Activated CD8-positive, alpha-beta memory T cell treated with anti-CD3 and anti-CD28 coated beads for 36 hours (primary cell): Measurements from ENCODE around the gene ASB18. TPM values are rescaled to one million over a fixed set of nuclear protein-coding genes. Genes with fewer than 3 reads are reported as not detected.
"Not testable (repeated sequence)": the region's sequence is repeated elsewhere in the genome, so short reads cannot be mapped to it uniquely, and the experiment has no call there.

Source experiments
- CTCF ChIA-PET: fragments of 350-600 bp; sonication (Branson Sonifier 250); formaldehyde crosslinking; loops from one replicate; lab custom pipeline; 2021; ENCODE audit warnings: antibody characterized with exemption; lab: Charles Lee
- POLR2A ChIA-PET: fragments of 350-600 bp; sonication (Branson Sonifier 250); formaldehyde crosslinking; loops from one replicate; lab custom pipeline; 2021; ENCODE audit warnings: antibody characterized with exemption; lab: Charles Lee
- total RNA-seq, 2 experiments: library from RNA; stranded (reverse); gene quantifications; one replicate each; pipeline ENCODE4 v1.2.3, GENCODE V29; 2021

The ASB18 gene
- total RNA-seq, 2 experiments from 2014 or later: not detected

DNA sequence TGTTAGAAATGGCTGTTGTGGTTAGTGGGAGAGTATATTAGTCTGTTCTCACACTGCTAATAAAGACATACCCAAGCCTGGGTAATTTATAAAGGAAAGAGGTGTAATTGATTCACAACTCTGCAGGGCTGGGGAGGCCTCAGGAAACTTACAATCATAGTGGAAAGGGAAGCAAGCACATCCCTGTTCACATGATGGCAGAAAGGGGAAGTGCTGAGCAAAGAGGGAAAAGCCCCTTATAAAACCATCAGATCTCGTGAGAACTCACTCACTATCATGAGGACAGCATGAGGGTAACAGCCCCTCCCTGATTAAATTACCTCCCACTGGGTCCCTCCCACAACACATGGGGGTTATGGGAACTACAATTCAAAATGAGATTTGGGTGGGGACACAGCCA is 24.2 kb upstream of the ASB18 start:
- CTCF ChIA-PET, POLR2A ChIA-PET: not testable (repeated sequence)

- CTCF ChIA-PET: no interaction called here
- POLR2A ChIA-PET: no interaction called here
Measured at GRCh38 chr2:236287656-236288055, 23.4 kb upstream of the ASB18 start.

DNA sequence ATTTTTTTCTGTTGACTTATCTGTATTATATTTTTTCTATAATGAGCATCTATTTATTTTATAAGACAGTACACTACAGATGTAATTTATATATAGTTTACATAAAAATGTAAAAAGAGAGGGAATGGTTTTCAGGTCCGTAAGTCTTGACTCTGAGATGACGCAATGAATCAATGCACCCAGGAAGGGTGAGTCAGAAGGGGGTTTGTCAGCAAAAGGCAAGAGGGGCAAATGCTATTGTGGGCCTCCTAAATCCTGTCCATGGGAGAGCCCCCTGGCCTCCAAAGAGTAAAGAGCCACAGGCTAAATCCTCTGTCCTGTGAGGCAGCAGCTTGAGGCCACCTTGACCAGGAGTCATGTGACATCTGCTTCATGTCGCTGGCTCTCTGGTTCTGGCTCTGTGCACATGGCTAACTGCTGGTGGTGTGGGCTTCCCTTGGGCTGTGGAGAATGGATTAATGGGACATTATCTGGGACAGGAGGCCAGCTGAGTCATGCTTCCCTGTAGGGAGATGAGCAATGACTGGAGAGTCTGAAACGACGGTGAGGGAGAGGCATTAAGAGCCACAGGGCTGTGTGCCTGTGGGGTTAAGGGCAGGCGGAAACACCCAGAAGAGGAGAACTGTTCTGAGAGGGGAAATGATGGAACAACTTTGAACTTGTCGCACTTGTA is 22.8 kb upstream of the ASB18 start:
- ChIA-PET CTCF (no interaction called here), POLR2A (no interaction called here)

DNA sequence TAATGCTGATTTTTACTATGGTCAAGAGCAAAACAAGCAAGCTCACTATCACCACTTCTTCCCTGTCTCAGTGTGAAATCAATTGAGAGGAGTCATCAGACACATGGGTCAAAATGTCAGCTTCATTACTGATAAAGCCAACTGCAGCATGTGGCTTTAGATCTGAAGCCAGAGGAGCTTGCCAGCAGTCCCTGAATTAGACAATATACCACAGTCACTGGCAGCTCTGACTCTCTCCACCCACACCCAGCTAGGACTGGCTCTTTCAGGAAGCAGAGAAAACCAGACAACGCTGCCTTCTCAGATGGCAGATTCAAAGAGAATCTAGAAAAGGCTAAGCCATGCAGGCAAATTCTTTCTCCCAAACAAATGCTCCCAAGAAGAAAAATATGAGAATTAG is 20.0 kb upstream of the ASB18 start:
- ChIA-PET POLR2A (no interaction called here), CTCF (no interaction called here)

DNA sequence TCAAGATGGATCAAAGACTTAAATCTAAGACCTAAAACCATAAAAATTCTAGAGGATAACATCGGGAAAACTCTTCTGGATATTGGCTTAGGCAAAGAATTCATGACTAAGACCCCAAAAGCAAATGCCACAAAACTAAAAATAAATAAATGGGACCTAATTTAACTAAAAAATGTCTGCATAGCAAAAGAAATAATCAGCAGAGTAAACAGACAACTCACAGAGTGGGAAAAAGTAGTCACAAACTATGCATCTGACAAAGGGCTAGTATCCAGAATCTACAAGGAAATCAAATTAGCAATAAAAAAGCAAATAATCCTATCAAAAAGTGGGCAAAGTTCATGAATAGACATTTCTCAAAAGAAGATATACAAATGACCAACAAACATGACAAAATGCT is 18.2 kb upstream of the ASB18 start:
- ChIA-PET POLR2A (no interaction called here), CTCF (no interaction called here)

DNA sequence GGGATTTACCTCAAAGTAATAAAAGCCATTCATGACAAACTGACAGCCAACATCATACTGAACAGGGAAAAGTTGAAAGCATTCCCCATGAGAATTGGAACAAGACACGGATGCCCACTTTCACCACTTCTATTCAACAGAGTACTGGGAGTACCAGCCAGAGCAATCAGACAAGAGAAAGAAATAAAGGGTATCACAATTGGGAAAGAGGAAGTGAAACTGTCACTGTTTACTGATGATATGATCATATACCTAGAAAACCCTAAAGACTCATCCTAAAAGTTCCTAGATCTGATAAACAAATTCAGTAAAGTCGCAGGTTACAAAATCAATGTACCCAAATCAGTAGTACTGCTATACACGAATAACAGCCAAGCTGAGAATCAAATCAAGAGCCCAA is 17.2 kb upstream of the ASB18 start:
- CTCF ChIA-PET: no interaction called here
- POLR2A ChIA-PET: no interaction called here

DNA sequence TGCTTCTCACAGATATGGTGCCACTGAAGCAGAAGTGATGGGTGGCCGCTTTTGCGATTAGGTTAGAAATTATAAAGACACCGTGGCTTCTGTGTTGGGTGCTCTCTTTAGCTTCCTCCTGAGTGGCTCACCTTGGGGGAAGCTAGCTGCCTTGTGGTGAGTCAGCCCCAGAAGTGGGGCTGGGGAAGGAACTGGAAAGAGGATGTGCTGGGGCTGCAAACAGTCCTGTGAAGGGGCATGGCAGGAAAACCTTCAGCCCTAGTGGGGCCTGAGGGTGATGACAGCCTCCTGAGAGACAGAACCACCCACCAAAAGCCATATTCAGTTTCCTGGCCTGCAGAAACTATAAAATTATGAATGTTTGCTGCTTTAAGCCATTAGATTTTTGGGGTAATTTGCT is 8.9 kb upstream of the ASB18 start:
- POLR2A ChIA-PET: no interaction called here
- CTCF ChIA-PET: no interaction called here

GRCh38 chr2:236271851-236272250 is 7.6 kb upstream of the ASB18 start:
- ChIA-PET CTCF (no interaction called here), POLR2A (no interaction called here)

GRCh38 chr2:236269876-236270275 is 5.7 kb upstream of the ASB18 start:
- POLR2A ChIA-PET, CTCF ChIA-PET: not testable (repeated sequence)

DNA sequence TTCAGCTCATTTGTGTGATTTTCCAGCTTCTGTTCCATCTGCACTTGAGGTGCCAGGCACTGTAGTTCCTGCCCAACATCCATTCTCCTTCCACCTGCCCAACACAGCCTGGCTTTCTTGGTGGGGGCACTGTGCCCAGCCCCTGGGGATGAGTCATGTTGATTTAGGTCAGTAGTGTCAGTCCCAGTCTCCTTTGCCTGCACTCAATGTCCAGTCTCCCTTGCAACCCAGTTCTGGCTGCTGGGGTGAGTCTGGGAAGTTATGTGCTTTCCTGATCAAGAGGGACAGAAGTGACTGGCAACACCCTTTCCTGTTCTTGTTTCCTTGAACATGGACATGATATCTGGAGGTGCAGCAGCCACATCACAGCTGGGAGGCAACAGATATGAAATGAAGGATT is 1.5 kb upstream of the ASB18 start:
- POLR2A ChIA-PET: no interaction called here
- CTCF ChIA-PET: no interaction called here

DNA sequence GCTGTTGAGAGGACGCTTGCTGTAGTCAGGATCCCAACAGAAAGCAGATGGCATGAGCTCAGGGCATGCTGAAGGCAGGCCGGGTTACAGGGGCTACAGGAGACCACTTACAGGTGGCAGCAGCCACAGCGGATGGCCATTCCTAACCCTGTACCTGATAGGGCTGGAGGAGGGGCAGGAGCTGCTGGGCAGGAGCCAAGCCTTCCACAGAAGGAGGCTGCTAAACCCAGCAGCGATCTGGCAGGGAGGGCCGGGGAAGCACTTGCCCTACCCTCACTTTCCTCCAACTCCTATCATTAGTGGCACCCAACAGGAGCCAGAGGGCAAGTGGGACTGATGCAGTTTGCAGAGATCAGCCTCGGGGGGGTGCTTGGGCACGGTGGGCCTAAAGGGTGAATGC is 2.0 kb downstream of the ASB18 start:
- POLR2A ChIA-PET: no interaction called here
- CTCF ChIA-PET: no interaction called here

GRCh38 chr2:236261452-236261851 is 2.8 kb downstream of the ASB18 start:
- CTCF ChIA-PET: no interaction called here
- POLR2A ChIA-PET: no interaction called here

GRCh38 chr2:236259371-236259770 is 4.8 kb downstream of the ASB18 start:
- ChIA-PET POLR2A (no interaction called here), CTCF (no interaction called here)

DNA sequence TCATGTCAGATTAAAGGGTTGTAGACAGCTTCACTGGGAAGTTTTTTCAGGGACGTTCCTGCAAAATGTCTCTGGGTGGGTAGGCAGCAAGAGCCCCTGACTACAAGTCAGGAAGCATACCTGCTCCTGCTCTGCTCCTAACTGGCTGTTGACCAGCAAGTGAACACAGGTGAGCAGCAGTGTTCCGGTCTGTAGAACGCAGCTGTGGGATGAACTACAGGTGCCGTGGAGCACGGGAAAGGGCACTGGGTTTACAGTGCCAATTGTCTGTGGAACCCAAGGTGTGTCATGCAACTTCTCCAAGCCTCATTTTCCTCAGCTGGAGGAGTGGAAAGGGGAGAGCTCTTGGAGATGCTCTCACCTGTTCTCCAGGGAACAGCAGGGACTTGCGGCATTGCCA is 6.6 kb downstream of the ASB18 start:
- CTCF ChIA-PET: no interaction called here
- POLR2A ChIA-PET: no interaction called here

- CTCF ChIA-PET: no interaction called here
- POLR2A ChIA-PET: no interaction called here
Measured at GRCh38 chr2:236257136-236257535, 7.1 kb downstream of the ASB18 start.

- CTCF ChIA-PET: no interaction called here
- POLR2A ChIA-PET: no interaction called here
Measured at GRCh38 chr2:236256366-236256985, 7.7 kb downstream of the ASB18 start.

DNA sequence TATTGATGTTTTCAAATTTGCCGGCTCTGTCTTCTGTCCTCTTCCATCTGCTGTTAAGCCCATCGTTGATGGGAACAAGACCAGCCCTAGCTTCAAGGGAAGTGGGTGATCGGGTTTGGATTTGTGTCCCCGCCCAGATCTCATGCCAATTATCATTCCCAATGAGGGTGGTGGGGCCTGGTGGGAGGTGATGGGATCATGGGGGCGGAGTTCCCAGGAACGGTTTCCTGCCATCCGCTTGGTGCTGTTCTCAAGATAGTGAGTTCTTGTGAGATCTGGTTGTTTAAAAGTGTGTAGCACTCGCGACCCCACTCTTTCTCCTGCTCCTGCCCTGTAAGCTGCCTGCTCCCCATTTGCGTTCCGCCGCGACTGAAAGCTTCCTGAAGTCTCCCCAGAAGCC is 9.5 kb downstream of the ASB18 start:
- POLR2A ChIA-PET: no interaction called here
- CTCF ChIA-PET: no interaction called here

DNA sequence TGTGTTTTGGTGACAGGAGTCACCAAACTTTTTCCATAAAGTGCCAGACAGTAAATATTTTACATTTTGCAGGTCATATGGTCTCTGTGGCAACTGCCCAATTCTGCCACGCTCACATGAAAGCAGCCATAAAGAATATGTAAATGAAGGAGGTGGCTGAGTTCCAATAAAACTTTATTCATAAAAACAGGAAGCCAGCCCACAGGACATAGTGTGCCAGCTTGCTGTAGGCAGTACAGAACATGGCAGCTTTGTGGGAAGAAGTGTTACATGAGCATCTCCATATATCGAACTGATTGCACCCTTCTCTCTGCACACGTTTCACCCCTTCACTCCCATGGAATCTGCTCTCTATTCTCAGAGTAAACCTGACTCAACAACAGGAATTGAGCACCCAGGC is 10.2 kb downstream of the ASB18 start:
- CTCF ChIA-PET: no interaction called here
- POLR2A ChIA-PET: no interaction called here

DNA sequence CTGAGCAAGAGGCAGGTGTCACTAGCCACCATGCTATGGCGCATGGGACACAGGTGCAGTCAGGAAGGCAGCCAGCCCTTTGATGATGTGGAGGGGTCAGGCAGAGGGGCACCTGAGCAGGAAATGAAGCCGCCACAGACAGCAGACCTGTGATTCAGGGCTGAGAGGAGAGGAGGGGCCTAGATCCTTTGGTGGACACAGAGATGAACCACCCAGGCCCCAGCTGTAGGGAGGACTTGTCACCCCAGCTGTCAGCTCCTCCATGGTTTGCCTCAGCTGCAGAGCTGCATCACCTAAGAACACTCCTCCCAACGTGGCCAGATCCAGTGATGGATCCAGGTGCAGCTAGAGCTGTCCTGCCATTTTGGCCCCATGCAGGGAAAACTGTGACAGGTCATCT is 11.6 kb downstream of the ASB18 start:
- CTCF ChIA-PET: no interaction called here
- POLR2A ChIA-PET: no interaction called here

- ChIA-PET CTCF (no interaction called here), POLR2A (no interaction called here)
Measured at GRCh38 chr2:236250909-236251579, 13.2 kb downstream of the ASB18 start.

DNA sequence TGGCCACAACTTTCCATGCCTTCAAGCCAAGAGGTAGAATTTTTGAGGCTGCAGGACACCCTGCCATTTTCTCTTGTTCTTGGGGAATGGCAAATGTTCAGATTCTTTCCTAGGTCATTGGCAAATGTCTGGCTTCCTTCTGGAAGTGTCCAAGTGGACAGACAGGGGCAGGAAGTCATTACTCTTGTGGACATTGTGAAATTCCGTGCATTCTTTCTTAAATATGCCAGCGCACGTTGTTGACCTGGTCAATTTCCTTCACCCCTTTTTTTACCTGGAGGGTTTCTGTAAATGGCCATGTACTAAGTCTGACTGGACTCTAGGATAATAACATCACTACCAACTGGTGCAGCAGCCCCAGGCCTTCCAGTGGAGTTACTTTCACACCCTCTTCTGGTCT is 13.9 kb downstream of the ASB18 start:
- CTCF ChIA-PET: no interaction called here
- POLR2A ChIA-PET: no interaction called here
